ENCODE results near the gene TLR8.

DNA sequence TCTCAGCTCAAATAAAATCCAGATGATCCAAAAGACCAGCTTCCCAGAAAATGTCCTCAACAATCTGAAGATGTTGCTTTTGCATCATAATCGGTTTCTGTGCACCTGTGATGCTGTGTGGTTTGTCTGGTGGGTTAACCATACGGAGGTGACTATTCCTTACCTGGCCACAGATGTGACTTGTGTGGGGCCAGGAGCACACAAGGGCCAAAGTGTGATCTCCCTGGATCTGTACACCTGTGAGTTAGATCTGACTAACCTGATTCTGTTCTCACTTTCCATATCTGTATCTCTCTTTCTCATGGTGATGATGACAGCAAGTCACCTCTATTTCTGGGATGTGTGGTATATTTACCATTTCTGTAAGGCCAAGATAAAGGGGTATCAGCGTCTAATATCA lies 18.7 kb upstream of the TLR8 start:
- TF ChIP-seq, protein P1, sequence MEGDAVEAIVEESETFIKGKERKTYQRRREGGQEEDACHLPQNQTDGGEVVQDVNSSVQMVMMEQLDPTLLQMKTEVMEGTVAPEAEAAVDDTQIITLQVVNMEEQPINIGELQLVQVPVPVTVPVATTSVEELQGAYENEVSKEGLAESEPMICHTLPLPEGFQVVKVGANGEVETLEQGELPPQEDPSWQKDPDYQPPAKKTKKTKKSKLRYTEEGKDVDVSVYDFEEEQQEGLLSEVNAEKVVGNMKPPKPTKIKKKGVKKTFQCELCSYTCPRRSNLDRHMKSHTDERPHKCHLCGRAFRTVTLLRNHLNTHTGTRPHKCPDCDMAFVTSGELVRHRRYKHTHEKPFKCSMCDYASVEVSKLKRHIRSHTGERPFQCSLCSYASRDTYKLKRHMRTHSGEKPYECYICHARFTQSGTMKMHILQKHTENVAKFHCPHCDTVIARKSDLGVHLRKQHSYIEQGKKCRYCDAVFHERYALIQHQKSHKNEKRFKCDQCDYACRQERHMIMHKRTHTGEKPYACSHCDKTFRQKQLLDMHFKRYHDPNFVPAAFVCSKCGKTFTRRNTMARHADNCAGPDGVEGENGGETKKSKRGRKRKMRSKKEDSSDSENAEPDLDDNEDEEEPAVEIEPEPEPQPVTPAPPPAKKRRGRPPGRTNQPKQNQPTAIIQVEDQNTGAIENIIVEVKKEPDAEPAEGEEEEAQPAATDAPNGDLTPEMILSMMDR (IDR thresholded peaks at IDR 0.05), result no peak
- no peak for TF ChIP-seq POLR2A (IDR thresholded peaks at IDR 0.05)
